Activated naive CD8-positive, alpha-beta T cell treated with anti-CD3 and anti-CD28 coated beads for 36 hours (primary cell): ENCODE measurements around the gene NOS1AP. TPM values are rescaled to one million over a fixed set of nuclear protein-coding genes. Genes with fewer than 3 reads are reported as not detected.

Experiments used
- DNase-seq: peaks from one replicate; pipeline ENCODE4 v3.0.0; 2021
- H3K27ac Mint-ChIP-seq: one replicate; pipeline ENCODE4 v1.8.0; 2022; ENCODE audit warnings: mild to moderate bottlenecking, moderate library complexity, mixed read lengths
- H3K27me3 Mint-ChIP-seq: one replicate; pipeline ENCODE4 v1.8.0; 2022; ENCODE audit warnings: mild to moderate bottlenecking, mixed read lengths
- H3K36me3 Mint-ChIP-seq: one replicate; pipeline ENCODE4 v1.8.0; 2021; ENCODE audit warnings: mild to moderate bottlenecking, mixed read lengths
- H3K4me1 Mint-ChIP-seq: one replicate; pipeline ENCODE4 v1.8.0; 2021; ENCODE audit warnings: mixed read lengths
- H3K4me3 Mint-ChIP-seq: one replicate; pipeline ENCODE4 v1.8.0; 2022; ENCODE audit warnings: mild to moderate bottlenecking, moderate library complexity, mixed read lengths
- H3K9me3 Mint-ChIP-seq: one replicate; pipeline ENCODE4 v1.8.0; 2022; ENCODE audit warnings: mixed read lengths
- total RNA-seq, 2 experiments: library from RNA; stranded (reverse); gene quantifications; one replicate each; pipeline ENCODE4 v1.2.3, GENCODE V29; 2021

NOS1AP gene
- total RNA-seq, 2 experiments from 2014 or later: 0.14 to 0.21 TPM

- Mint-ChIP-seq H3K27me3 (peaks cover 17% of the 10 kb centered on the region), H3K9me3 (no peaks in the 10 kb centered on the region), H3K36me3 (no peaks in the 10 kb centered on the region), H3K27ac (no peak overlapping the region), H3K4me3 (no peak overlapping the region), H3K4me1 (no peaks in the 10 kb centered on the region)
- no peak for DNase-seq
Observed at GRCh38 chr1:162281426-162281825, 211.9 kb downstream of the NOS1AP start.

- Mint-ChIP-seq H3K36me3 (no peaks in the 10 kb centered on the region), H3K4me3 (no peak overlapping the region), H3K27ac (no peak overlapping the region), H3K9me3 (no peaks in the 10 kb centered on the region), H3K4me1 (no peaks in the 10 kb centered on the region), H3K27me3 (peaks cover 13% of the 10 kb centered on the region)
- no peak for DNase-seq
Observed at GRCh38 chr1:162283657-162284056, 214.2 kb downstream of the NOS1AP start.

GRCh38 chr1:162284206-162284955 lies 214.9 kb downstream of the NOS1AP start:
- no peak for DNase-seq
- H3K36me3 Mint-ChIP-seq: no peaks in the 10 kb centered on the region
- no peaks in the 10 kb centered on the region for H3K4me1 Mint-ChIP-seq
- H3K27ac Mint-ChIP-seq: no peak overlapping the region
- H3K9me3 Mint-ChIP-seq: no peaks in the 10 kb centered on the region
- H3K4me3 Mint-ChIP-seq: no peak overlapping the region
- peaks cover 12% of the 10 kb centered on the region for H3K27me3 Mint-ChIP-seq

- DNase-seq: no peak
- Mint-ChIP-seq H3K27ac (no peak overlapping the region), H3K4me1 (no peaks in the 10 kb centered on the region), H3K27me3 (peaks cover 8% of the 10 kb centered on the region), H3K9me3 (no peaks in the 10 kb centered on the region), H3K36me3 (no peaks in the 10 kb centered on the region), H3K4me3 (no peak overlapping the region)
Observed at GRCh38 chr1:162285149-162285561, 215.7 kb downstream of the NOS1AP start.

- no peak for DNase-seq
- Mint-ChIP-seq H3K9me3 (no peaks in the 10 kb centered on the region), H3K4me1 (no peaks in the 10 kb centered on the region), H3K27ac (no peak overlapping the region), H3K36me3 (no peaks in the 10 kb centered on the region), H3K27me3 (peaks cover 12% of the 10 kb centered on the region), H3K4me3 (no peak overlapping the region)
Observed at GRCh38 chr1:162291000-162291399, 221.5 kb downstream of the NOS1AP start.

- Mint-ChIP-seq H3K27me3 (peaks cover 19% of the 10 kb centered on the region), H3K4me1 (no peaks in the 10 kb centered on the region), H3K36me3 (no peaks in the 10 kb centered on the region), H3K4me3 (no peak overlapping the region), H3K9me3 (no peaks in the 10 kb centered on the region), H3K27ac (no peak overlapping the region)
- DNase-seq: no peak
Observed at GRCh38 chr1:162292422-162292849, 222.9 kb downstream of the NOS1AP start.

- peaks cover 19% of the 10 kb centered on the region for H3K27me3 Mint-ChIP-seq
Observed at GRCh38 chr1:162293073-162293692, 223.7 kb downstream of the NOS1AP start.

GRCh38 chr1:162294015-162294414 lies 224.5 kb downstream of the NOS1AP start:
- Mint-ChIP-seq H3K27me3 (peaks cover 20% of the 10 kb centered on the region), H3K4me3 (no peak overlapping the region), H3K9me3 (no peaks in the 10 kb centered on the region), H3K4me1 (no peaks in the 10 kb centered on the region), H3K36me3 (no peaks in the 10 kb centered on the region), H3K27ac (no peak overlapping the region)
- DNase-seq: no peak

More at GRCh38 chr1:162293073-162293692, 223.7 kb downstream of the NOS1AP start:
- no peak for DNase-seq
- Mint-ChIP-seq H3K36me3 (no peaks in the 10 kb centered on the region), H3K4me3 (no peak overlapping the region), H3K4me1 (no peaks in the 10 kb centered on the region), H3K27ac (no peak overlapping the region), H3K9me3 (no peaks in the 10 kb centered on the region)

GRCh38 chr1:162297208-162297607 lies 227.7 kb downstream of the NOS1AP start:
- Mint-ChIP-seq H3K9me3 (no peaks in the 10 kb centered on the region), H3K27me3 (peaks cover 28% of the 10 kb centered on the region), H3K4me3 (no peak overlapping the region), H3K4me1 (no peaks in the 10 kb centered on the region), H3K27ac (no peak overlapping the region), H3K36me3 (no peaks in the 10 kb centered on the region)
- no peak for DNase-seq

- Mint-ChIP-seq H3K4me3 (no peak overlapping the region), H3K27ac (no peak overlapping the region), H3K4me1 (no peaks in the 10 kb centered on the region), H3K36me3 (no peaks in the 10 kb centered on the region), H3K27me3 (peaks cover 32% of the 10 kb centered on the region), H3K9me3 (no peaks in the 10 kb centered on the region)
- DNase-seq: no peak
Observed at GRCh38 chr1:162298266-162298665, 228.8 kb downstream of the NOS1AP start.

- Mint-ChIP-seq H3K36me3 (no peaks in the 10 kb centered on the region), H3K4me3 (no peak overlapping the region), H3K4me1 (no peaks in the 10 kb centered on the region), H3K27ac (no peak overlapping the region), H3K27me3 (peaks cover 31% of the 10 kb centered on the region), H3K9me3 (no peaks in the 10 kb centered on the region)
- no peak for DNase-seq
Observed at GRCh38 chr1:162299018-162299417, 229.5 kb downstream of the NOS1AP start.

GRCh38 chr1:162300057-162300917 lies 230.8 kb downstream of the NOS1AP start:
- Mint-ChIP-seq H3K9me3 (no peaks in the 10 kb centered on the region), H3K36me3 (no peaks in the 10 kb centered on the region), H3K27me3 (peaks cover 29% of the 10 kb centered on the region), H3K4me3 (no peak overlapping the region), H3K4me1 (no peaks in the 10 kb centered on the region), H3K27ac (no peak overlapping the region)
- DNase-seq: no peak

- peaks cover 17% of the 10 kb centered on the region for H3K27me3 Mint-ChIP-seq
- H3K9me3 Mint-ChIP-seq: no peaks in the 10 kb centered on the region
- no peak overlapping the region for H3K27ac Mint-ChIP-seq
- no peaks in the 10 kb centered on the region for H3K36me3 Mint-ChIP-seq
- no peak overlapping the region for H3K4me3 Mint-ChIP-seq
- no peaks in the 10 kb centered on the region for H3K4me1 Mint-ChIP-seq
- DNase-seq: no peak
Observed at GRCh38 chr1:162301696-162302095, 232.2 kb downstream of the NOS1AP start.

GRCh38 chr1:162302306-162303003 lies 233.0 kb downstream of the NOS1AP start:
- no peak for DNase-seq
- Mint-ChIP-seq H3K9me3 (no peaks in the 10 kb centered on the region), H3K36me3 (no peaks in the 10 kb centered on the region), H3K27ac (no peak overlapping the region), H3K4me1 (no peaks in the 10 kb centered on the region), H3K27me3 (peaks cover 17% of the 10 kb centered on the region), H3K4me3 (no peak overlapping the region)

- H3K4me3 Mint-ChIP-seq: no peak overlapping the region
- H3K36me3 Mint-ChIP-seq: no peaks in the 10 kb centered on the region
- H3K27me3 Mint-ChIP-seq: peaks cover 17% of the 10 kb centered on the region
- no peaks in the 10 kb centered on the region for H3K4me1 Mint-ChIP-seq
- no peak overlapping the region for H3K27ac Mint-ChIP-seq
- peaks cover 2% of the 10 kb centered on the region for H3K9me3 Mint-ChIP-seq
- DNase-seq: no peak
Observed at GRCh38 chr1:162303004-162303344, 233.5 kb downstream of the NOS1AP start.
